Mesothelial cell of epicardium (in vitro differentiated cells): ENCODE results near the gene SLC4A5. TPM values are rescaled to one million over a fixed set of nuclear protein-coding genes. Genes with fewer than 3 reads are reported as not detected.

Source experiments
- DNase-seq, 2 experiments: peaks; one replicate each; pipeline ENCODE4 v3.0.0; 2021; ENCODE audit warnings: low spot score in 2 of 2; ENCODE audit not compliant: unreplicated experiment in 2 of 2
- H3K27ac Mint-ChIP-seq: 2 replicates; pipeline ENCODE4 v1.8.0; 2021; ENCODE audit warnings: mixed read lengths
- H3K27me3 Mint-ChIP-seq: 2 replicates; pipeline ENCODE4 v1.8.0; 2021; ENCODE audit warnings: low read depth, mixed read lengths
- H3K36me3 Mint-ChIP-seq: 2 replicates; pipeline ENCODE4 v1.8.0; 2021; ENCODE audit warnings: mixed read lengths
- H3K4me1 Mint-ChIP-seq: 2 replicates; pipeline ENCODE4 v1.8.0; 2021; ENCODE audit warnings: mixed read lengths
- H3K4me3 Mint-ChIP-seq: 2 replicates; pipeline ENCODE4 v1.8.0; 2021; ENCODE audit warnings: mild to moderate bottlenecking, moderate library complexity, mixed read lengths
- H3K9me3 Mint-ChIP-seq: 2 replicates; pipeline ENCODE4 v1.8.0; 2021; ENCODE audit warnings: mixed read lengths
- total RNA-seq: library from RNA; stranded (reverse); gene quantifications from 3 replicates; pipeline ENCODE4 v1.2.1, GENCODE V29; 2021
- TF ChIP-seq, protein P1 (sequence below): fragments of 200-600 bp; sonication (generic); IDR thresholded peaks from one replicate; pipeline ENCODE4 v1.5.0; 2021; ENCODE audit warnings: antibody characterized with exemption; ENCODE audit not compliant: unreplicated experiment

The SLC4A5 gene
- total RNA-seq, 1 donor from 2014 or later = 9.3 TPM

DNA sequence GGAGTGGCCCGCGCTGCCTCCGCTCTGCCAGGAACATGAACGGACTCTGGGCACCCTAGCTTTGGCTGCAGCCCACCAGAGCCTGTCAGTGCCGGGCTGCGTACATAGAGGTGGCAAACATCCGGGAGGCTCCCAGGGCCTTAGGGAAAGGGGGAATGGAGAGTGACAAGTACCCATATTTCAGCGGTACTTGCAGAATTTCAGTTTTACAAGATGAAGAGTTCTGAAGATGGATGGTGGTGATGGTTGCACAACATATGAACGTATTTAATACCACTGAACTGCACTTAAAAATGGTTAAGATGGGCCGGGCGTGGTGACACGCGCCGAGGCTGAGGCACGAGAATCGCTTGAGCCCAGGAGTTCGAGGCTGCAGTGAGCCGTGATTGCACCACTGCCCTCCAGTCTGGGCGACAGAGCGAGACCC lies 143.9 kb downstream of the SLC4A5 start:
- Mint-ChIP-seq H3K9me3 (no peaks in the 10 kb centered on the region), H3K36me3 (no peaks in the 10 kb centered on the region), H3K4me3 (peak overlapping the region; percentile 87), H3K27me3 (no peaks in the 10 kb centered on the region), H3K4me1 (peaks cover 22% of the 10 kb centered on the region), H3K27ac (peak overlapping the region; percentile 94)
- DNase-seq = no peak
- TF ChIP-seq, protein P1, sequence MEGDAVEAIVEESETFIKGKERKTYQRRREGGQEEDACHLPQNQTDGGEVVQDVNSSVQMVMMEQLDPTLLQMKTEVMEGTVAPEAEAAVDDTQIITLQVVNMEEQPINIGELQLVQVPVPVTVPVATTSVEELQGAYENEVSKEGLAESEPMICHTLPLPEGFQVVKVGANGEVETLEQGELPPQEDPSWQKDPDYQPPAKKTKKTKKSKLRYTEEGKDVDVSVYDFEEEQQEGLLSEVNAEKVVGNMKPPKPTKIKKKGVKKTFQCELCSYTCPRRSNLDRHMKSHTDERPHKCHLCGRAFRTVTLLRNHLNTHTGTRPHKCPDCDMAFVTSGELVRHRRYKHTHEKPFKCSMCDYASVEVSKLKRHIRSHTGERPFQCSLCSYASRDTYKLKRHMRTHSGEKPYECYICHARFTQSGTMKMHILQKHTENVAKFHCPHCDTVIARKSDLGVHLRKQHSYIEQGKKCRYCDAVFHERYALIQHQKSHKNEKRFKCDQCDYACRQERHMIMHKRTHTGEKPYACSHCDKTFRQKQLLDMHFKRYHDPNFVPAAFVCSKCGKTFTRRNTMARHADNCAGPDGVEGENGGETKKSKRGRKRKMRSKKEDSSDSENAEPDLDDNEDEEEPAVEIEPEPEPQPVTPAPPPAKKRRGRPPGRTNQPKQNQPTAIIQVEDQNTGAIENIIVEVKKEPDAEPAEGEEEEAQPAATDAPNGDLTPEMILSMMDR = no peak

DNA sequence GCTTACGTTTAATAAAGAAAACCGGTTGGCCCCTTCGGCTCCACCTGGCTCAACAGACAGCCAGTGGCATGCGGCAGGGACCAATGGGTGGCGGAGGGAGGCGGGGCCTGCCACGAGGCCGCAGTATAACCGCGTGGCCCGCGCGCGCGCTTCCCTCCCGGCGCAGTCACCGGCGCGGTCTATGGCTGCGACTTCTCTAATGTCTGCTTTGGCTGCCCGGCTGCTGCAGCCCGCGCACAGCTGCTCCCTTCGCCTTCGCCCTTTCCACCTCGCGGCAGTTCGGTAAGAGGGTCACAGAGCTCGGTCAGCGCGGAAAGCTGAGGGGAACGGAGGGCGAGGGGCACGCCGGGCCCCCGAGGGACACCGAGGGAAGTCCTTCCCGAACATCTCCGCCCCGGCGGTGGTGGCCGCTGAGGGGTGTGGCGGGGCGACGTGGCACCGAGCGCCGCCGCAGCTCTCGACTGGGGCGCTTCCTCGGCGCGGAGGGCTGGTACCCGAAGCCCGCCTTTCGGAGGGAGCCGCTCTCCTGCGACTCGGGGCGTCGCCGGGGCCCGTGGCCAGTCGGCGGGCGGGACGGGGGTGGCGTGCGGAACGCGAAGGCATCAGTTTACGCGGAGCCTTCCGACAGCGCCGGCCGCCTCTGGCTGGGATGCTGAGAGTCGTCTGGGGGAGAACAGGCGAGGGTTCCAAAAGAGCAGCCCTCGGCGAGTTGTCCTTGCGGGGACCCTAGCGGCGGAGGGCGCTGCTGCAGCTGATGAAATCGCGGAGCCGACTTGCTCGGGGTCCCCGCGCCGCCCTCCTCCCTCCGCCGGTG lies 144.5 kb downstream of the SLC4A5 start, which contains the start of gene MTHFD2:
Gene MTHFD2, plus strand, starts transcription at position 155 of the 814 bp plus-strand sequence. Its CDS starts 27 bp downstream, at position 182.
- H3K27ac Mint-ChIP-seq = peak within 1 kb of the TSS; percentile 99

DNA sequence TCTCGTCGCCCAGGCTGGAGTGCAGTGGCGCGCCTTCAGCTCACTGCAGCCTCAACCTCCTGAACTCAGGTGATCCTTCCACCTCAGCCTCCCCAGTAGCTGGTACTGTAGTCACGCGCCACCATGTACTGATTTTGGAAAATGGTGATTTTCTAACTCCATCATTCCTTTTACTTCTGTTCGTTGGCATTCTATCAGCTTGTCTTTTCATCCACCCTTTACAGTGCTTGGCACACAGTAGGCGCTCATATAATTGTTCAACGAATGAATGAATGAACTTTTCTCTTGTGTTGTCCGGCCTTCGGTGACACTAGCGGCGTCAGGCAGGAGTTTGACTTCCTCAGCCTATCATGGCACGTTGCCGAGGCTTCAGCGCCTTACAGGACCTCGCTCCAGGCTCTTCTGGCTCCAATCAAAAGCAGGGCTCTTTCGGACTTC lies 145.2 kb downstream of the SLC4A5 start:
- Mint-ChIP-seq H3K4me3 (peak overlapping the region; percentile 87), H3K4me1 (peaks cover 22% of the 10 kb centered on the region), H3K27ac (peak overlapping the region; percentile 99), H3K9me3 (no peaks in the 10 kb centered on the region), H3K36me3 (no peaks in the 10 kb centered on the region), H3K27me3 (no peaks in the 10 kb centered on the region)
- TF ChIP-seq, protein P1 = no peak
- no peak for DNase-seq

More for the DNA sequence above, 144.5 kb downstream of the SLC4A5 start, which contains the start of gene MTHFD2:
- TF ChIP-seq, protein P1 = peak; percentile 91
- Mint-ChIP-seq H3K4me1 (peaks cover 22% of the 10 kb centered on the region), H3K4me3 (peak within 1 kb of the TSS; percentile 87), H3K9me3 (no peaks in the 10 kb centered on the region), H3K36me3 (no peaks in the 10 kb centered on the region), H3K27me3 (no peaks in the 10 kb centered on the region)
- peak; percentile 82 to 89 for DNase-seq

DNA sequence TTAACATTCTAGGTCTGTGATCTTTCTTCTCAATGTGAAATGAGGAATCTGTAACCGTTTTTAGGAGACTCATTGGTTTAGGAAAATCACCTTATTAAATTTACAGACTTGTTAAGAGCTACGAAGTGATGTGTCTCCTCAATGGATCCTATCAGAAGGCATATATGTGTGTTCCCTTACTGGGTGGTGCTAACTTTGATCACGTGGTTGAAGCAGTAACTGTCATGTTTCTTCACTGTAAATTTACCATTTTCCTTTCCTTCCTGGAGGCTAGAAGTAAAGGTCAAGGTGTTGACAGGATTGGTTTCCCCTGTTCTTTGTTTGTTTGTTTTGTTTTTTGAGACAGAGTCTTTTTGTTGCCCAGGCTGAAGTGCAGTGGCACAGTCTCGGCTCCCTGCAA lies 146.2 kb downstream of the SLC4A5 start:
- Mint-ChIP-seq H3K27ac (no peak overlapping the region), H3K4me3 (no peak overlapping the region), H3K4me1 (peaks cover 22% of the 10 kb centered on the region), H3K9me3 (no peaks in the 10 kb centered on the region), H3K27me3 (no peaks in the 10 kb centered on the region), H3K36me3 (no peaks in the 10 kb centered on the region)
- DNase-seq = no peak
- TF ChIP-seq, protein P1 = no peak

DNA sequence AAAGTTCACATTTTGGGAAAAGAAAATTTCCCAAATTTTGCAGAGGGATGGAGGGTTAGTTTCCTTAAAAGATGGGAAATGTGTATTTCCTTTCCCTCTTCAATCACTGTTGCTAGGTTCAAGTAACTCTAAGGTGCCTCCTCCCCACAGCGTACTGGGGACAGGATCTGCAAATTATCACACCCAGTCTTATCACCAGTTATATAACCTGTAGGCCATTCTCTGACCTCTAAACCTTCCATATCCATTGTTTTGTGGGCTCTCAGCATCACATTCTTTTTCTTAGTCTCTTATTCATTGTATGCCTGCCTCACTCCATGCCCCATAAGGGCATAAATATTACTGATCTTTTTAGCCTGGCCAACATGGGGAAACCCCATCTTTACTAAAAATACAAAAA lies 148.4 kb downstream of the SLC4A5 start:
- H3K27me3 Mint-ChIP-seq = peaks cover 6% of the 10 kb centered on the region
- no peak overlapping the region for H3K4me3 Mint-ChIP-seq
- no peaks in the 10 kb centered on the region for H3K36me3 Mint-ChIP-seq
- H3K9me3 Mint-ChIP-seq = no peaks in the 10 kb centered on the region
- no peak overlapping the region for H3K27ac Mint-ChIP-seq
- TF ChIP-seq, protein P1 = no peak
- no peak for DNase-seq
- peaks cover 15% of the 10 kb centered on the region for H3K4me1 Mint-ChIP-seq
